Subcutaneous abdominal adipose tissue (tissue), 5 donors: ENCODE results near the gene SEC31B.

Experiments used
- H3K27ac ChIP-seq: one replicate; pipeline ENCODE4 v1.7.0; 2013; ENCODE audit warnings: low read depth, mild to moderate bottlenecking, inconsistent platforms, low read length, moderate library complexity
- H3K27me3 ChIP-seq, 5 donors: one replicate each; pipeline ENCODE4 v1.7.0; 2013; ENCODE audit warnings: low read length in 5 of 5, inconsistent platforms in 1 of 5; ENCODE audit not compliant: control insufficient read depth in 5 of 5, insufficient read depth in 4 of 5
- H3K36me3 ChIP-seq, 5 donors: one replicate each; pipeline ENCODE4 v1.7.0; 2013; ENCODE audit warnings: low read length in 5 of 5; ENCODE audit not compliant: control insufficient read depth in 5 of 5, insufficient read depth in 5 of 5
- H3K4me1 ChIP-seq, 5 donors: one replicate each; pipeline ENCODE4 v1.7.0; 2013; ENCODE audit warnings: low read length in 5 of 5, mild to moderate bottlenecking in 3 of 5, moderate library complexity in 1 of 5; ENCODE audit not compliant: control insufficient read depth in 5 of 5, insufficient read depth in 5 of 5
- H3K4me3 ChIP-seq, 5 donors: one replicate each; pipeline ENCODE4 v1.7.0; 2013; ENCODE audit warnings: low read length in 5 of 5, low read depth in 1 of 5
- H3K9ac ChIP-seq, 5 donors: one replicate each; pipeline ENCODE4 v1.7.0; 2013; ENCODE audit warnings: low read length in 5 of 5, mild to moderate bottlenecking in 4 of 5, moderate library complexity in 3 of 5
- H3K9me3 ChIP-seq, 5 donors: one replicate each; pipeline ENCODE4 v1.7.0; 2013; ENCODE audit warnings: low read length in 5 of 5; ENCODE audit not compliant: control insufficient read depth in 5 of 5
- donor health status: healthy.
- donor health status: healthy.
- donor health status: healthy.
- donor health status: healthy.
- donor health status: healthy.

The SEC31B gene

GRCh38 chr10:100519311-100520051 lies at the start of gene SEC31B:
SEC31B (minus strand) TSS chr10:100519861; CDS start chr10:100516952, 2,909 bp downstream.
- H3K9ac ChIP-seq = peak within 1 kb of the TSS in 4 of 5 donors; percentile 58 to 72 (median 64)
- H3K27me3 ChIP-seq = no peaks in the 10 kb centered on the region
- peaks cover 0 to 36% (median 17%) of the 10 kb centered on the region in 5 donors for H3K4me1 ChIP-seq
- peaks cover 3 to 30% (median 19%) of the 10 kb centered on the region in 5 donors for H3K36me3 ChIP-seq
- no peak within 1 kb of the TSS for H3K27ac ChIP-seq
- no peaks in the 10 kb centered on the region for H3K9me3 ChIP-seq
- H3K4me3 ChIP-seq = peak within 1 kb of the TSS; percentile 54 to 61 (median 60)

GRCh38 chr10:100568912-100569311 lies 49.3 kb upstream of the SEC31B start:
- H3K36me3 ChIP-seq = no peaks in the 10 kb centered on the region
- H3K9me3 ChIP-seq = no peaks in the 10 kb centered on the region
- H3K4me1 ChIP-seq = peaks cover 0 to 3% (median 0%) of the 10 kb centered on the region in 5 donors
- no peak overlapping the region for H3K9ac ChIP-seq
- H3K27me3 ChIP-seq = peaks cover 53 to 73% (median 69%) of the 10 kb centered on the region in 5 donors
- no peak overlapping the region for H3K4me3 ChIP-seq
- H3K27ac ChIP-seq = no peak overlapping the region

GRCh38 chr10:100567826-100568225 lies 48.2 kb upstream of the SEC31B start:
- Histone ChIP-seq H3K9me3 (no peaks in the 10 kb centered on the region), H3K36me3 (no peaks in the 10 kb centered on the region), H3K27me3 (peaks cover 56 to 78% (median 72%) of the 10 kb centered on the region in 5 donors), H3K27ac (no peak overlapping the region), H3K4me3 (no peak overlapping the region), H3K4me1 (peaks cover 0 to 3% (median 0%) of the 10 kb centered on the region in 5 donors), H3K9ac (no peak overlapping the region)

- Histone ChIP-seq H3K4me3 (no peak overlapping the region), H3K27me3 (peaks cover 62 to 84% (median 76%) of the 10 kb centered on the region in 5 donors), H3K9ac (no peak overlapping the region), H3K9me3 (no peaks in the 10 kb centered on the region), H3K4me1 (peaks cover 0 to 7% (median 3%) of the 10 kb centered on the region in 5 donors), H3K36me3 (no peaks in the 10 kb centered on the region), H3K27ac (no peak overlapping the region)
Measured at GRCh38 chr10:100567249-100567648, 47.6 kb upstream of the SEC31B start.

- Histone ChIP-seq H3K9me3 (no peaks in the 10 kb centered on the region), H3K36me3 (no peaks in the 10 kb centered on the region), H3K27ac (no peak overlapping the region), H3K4me3 (no peak overlapping the region), H3K27me3 (peaks cover 66 to 87% (median 82%) of the 10 kb centered on the region in 5 donors), H3K4me1 (peaks cover 4 to 14% (median 9%) of the 10 kb centered on the region in 5 donors), H3K9ac (no peak overlapping the region)
Measured at GRCh38 chr10:100566561-100566960, 46.9 kb upstream of the SEC31B start.

- peaks cover 4 to 15% (median 9%) of the 10 kb centered on the region in 5 donors for H3K4me1 ChIP-seq
- H3K9ac ChIP-seq = no peak overlapping the region
- H3K27me3 ChIP-seq = peaks cover 59 to 81% (median 74%) of the 10 kb centered on the region in 5 donors
Measured at GRCh38 chr10:100565206-100565985, 45.7 kb upstream of the SEC31B start.

GRCh38 chr10:100562008-100562672 lies 42.5 kb upstream of the SEC31B start:
- peaks cover 35 to 52% (median 43%) of the 10 kb centered on the region in 5 donors for H3K27me3 ChIP-seq
- no peaks in the 10 kb centered on the region for H3K9me3 ChIP-seq
- no peak overlapping the region for H3K27ac ChIP-seq
- H3K9ac ChIP-seq = no peak overlapping the region
- H3K36me3 ChIP-seq = peaks cover 2 to 14% (median 4%) of the 10 kb centered on the region in 5 donors
- H3K4me1 ChIP-seq = peaks cover 4 to 15% (median 9%) of the 10 kb centered on the region in 5 donors
- peak overlapping the region in 3 of 5 donors; percentile 9 to 34 (median 16) for H3K4me3 ChIP-seq

More at GRCh38 chr10:100565206-100565985, 45.7 kb upstream of the SEC31B start:
- Histone ChIP-seq H3K4me3 (no peak overlapping the region), H3K9me3 (no peaks in the 10 kb centered on the region), H3K36me3 (no peaks in the 10 kb centered on the region), H3K27ac (no peak overlapping the region)

- Histone ChIP-seq H3K36me3 (peaks cover 4 to 23% (median 9%) of the 10 kb centered on the region in 5 donors), H3K27me3 (peaks cover 31 to 43% (median 32%) of the 10 kb centered on the region in 5 donors), H3K9ac (no peak overlapping the region), H3K4me1 (peaks cover 4 to 15% (median 9%) of the 10 kb centered on the region in 5 donors), H3K9me3 (no peaks in the 10 kb centered on the region), H3K27ac (no peak overlapping the region), H3K4me3 (no peak overlapping the region)
Measured at GRCh38 chr10:100561005-100561404, 41.3 kb upstream of the SEC31B start.

GRCh38 chr10:100560248-100560647 lies 40.6 kb upstream of the SEC31B start:
- Histone ChIP-seq H3K4me1 (peaks cover 4 to 15% (median 9%) of the 10 kb centered on the region in 5 donors), H3K9me3 (no peaks in the 10 kb centered on the region), H3K36me3 (peaks cover 5 to 31% (median 13%) of the 10 kb centered on the region in 5 donors), H3K4me3 (no peak overlapping the region), H3K9ac (no peak overlapping the region), H3K27ac (no peak overlapping the region), H3K27me3 (peaks cover 23 to 38% (median 28%) of the 10 kb centered on the region in 5 donors)
